HG03039 (cell line): Measurements from ENCODE around the gene GRB7.
"Not testable (repeated sequence)": the region's sequence is repeated elsewhere in the genome, so short reads cannot be mapped to it uniquely, and the experiment has no call there.

Experiments
- ATAC-seq: cut with Tn5 transposase; IDR thresholded peaks from one replicate; pipeline ENCODE4 v1.9.1; 2021; ENCODE audit warnings: mild to moderate bottlenecking, moderate library complexity; ENCODE audit not compliant: unreplicated experiment

Gene GRB7

DNA sequence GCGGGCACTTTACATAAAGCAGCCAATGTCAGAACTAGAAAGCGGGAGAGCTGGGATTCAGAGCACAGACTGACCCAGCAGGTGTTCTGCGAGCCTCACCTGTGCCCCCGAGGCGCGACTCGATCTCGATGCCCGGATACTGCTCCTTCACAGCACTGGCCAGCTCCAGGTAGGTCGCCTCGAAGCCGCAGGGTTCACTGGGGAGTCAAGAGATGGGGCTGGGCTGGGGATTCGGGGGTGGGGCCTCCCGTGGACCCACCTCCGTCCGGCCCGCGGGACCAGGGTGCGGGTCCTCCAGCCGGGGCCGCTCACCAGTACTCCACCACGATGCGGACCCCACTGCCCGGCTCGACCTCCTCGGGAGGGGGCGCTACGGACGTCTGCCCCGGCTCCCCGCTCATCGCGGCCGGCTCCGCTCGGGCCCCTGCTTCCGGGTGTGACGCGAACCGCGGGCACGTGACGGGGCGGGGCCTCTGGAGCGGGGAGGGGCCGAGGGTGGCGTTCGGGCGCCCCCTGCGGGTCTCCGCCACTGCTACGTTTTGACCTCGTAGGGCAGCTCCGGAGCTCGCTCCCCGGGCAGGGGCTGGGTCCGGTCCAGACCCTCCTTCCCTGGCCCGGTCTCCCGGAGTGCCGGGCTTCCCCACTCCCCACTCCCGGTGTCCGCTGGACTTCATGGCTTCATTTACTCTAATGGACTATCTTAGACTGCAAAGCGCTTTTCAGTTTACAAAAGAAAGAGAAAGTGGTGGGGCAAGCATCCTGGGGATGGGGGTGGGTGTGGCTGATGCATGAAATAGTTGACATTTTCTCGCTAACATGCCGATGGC, 7.4 kb upstream of the GRB7 start, which contains the start of gene MIEN1:
Gene MIEN1, minus strand, starts transcription at position 438 of the 827 bp plus-strand sequence. Its CDS starts 37 bp downstream, at position 401.
- peak; percentile 83 for ATAC-seq

DNA sequence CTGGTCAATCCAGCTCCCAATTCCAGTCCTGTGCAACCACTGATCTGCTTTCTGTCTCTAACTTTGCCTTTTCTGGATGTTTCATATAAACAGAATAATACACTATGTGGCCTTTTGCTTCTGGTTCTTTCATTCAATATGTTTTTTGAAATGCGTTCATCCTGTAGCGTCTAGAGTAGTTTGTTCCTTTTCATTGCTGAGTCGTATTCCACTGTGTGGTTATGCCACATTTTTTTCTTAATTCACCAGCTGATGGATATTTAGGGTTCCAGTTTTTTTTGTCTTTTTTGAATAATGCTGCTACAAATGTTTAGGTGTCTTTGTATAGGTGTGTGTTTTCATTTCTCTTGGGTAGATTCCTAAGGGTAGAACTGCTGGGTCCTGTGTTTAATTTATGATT, 5.2 kb upstream of the GRB7 start:
- no peak for ATAC-seq

DNA sequence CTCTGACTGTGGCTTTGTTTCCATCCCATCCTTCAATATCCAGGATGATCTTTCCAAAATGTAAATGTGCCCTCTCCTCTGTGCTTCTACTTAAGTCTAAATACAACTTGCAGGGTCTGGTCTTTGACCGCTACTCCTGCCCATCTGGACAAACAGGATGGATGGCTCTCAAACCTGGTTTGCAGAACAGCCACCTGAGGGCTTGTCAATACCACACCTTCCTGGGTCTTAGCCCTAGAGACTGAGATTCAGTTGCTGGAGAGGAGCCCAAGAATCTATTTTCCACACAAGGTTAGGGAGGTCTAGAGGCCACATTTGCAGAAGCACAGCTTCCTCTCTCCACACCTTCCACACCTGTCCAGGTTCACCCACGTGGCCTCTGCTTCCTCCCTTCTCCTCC, 1.9 kb upstream of the GRB7 start:
- no peak for ATAC-seq

DNA sequence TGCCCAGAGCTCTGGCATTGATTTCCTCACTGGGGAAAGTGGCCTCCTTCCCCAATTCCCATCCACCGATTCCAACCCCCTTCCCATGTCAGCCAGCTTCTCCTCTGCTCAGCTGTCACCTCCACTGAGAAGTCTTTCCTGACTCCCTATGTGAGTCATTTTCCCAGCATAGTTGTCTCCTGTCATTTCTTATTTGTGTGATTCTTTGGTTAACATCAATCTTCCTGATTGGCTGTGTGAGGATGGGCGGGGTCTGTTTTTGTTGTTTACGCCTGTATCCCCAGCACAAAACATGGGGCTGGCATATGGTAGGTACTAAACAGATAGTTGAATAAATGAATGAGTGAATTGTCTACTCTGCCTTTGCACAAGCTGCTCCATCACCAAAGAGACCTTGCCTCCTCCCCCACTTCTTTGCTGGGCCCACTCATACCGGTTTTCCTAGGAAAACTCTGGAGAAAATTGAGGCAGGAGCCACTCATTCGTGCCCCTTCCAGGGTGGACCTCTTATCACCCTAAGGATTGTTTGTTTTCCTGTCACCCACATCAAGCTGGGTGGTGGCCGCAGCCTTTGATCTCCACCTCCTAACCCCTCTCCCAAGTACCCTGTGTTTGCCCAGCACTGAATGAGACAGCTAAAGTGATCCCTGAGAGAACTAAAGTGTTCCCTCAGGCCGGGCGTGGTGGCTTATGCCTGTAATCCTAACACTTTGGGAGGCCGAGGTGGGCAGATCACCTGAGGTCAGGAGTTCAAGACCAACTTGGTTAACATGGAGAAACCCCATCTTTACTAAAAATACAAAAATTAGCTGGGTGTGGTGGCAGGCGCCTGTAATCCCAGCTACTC, 1.2 kb upstream of the GRB7 start:
- no peak for ATAC-seq

DNA sequence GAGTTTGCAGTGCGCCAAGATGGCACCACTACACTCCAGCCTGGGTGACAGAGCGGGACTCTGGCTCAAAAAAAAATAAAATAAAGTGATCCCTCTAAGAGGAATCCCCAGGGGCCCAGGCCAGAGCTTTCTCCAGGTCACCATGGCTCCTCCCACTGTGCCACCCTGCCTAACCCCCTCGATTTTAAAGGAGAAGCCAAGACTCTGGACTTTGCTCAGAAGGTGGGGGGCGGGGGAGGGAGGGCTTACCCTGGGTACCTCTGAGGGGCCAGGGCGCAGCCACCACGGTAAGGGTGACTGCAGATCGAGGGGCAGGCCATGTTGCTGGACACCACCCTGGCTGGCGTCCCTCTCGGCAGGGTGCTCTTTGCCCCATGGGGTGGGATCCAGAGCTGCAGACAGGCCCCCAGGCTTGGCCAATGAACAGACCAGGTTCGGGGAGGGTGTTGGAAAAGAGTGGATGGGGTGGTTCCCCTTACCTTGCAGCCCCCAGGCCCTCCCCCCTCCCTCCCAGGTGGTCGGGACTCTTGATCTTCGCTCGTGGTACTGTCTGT, 455 bp upstream of the GRB7 start:
- no peak for ATAC-seq

DNA sequence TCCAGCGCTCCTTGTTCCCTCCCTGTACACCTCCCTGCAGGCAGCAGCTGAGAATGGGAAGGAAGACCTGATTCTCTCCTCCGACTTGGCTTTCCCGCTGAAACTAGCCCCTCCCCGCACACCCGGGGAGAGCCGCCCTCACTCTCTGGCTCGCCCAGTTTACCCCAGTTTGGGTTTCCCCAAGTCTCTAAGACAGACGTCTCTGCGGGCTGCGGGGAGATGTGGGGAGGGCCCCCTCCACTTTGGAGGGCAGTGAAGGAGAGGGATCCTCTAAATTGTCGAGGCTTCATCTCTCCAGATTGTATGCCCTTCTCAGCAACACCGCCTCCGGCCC, 797 bp downstream of the GRB7 start:
- ATAC-seq = no peak

DNA sequence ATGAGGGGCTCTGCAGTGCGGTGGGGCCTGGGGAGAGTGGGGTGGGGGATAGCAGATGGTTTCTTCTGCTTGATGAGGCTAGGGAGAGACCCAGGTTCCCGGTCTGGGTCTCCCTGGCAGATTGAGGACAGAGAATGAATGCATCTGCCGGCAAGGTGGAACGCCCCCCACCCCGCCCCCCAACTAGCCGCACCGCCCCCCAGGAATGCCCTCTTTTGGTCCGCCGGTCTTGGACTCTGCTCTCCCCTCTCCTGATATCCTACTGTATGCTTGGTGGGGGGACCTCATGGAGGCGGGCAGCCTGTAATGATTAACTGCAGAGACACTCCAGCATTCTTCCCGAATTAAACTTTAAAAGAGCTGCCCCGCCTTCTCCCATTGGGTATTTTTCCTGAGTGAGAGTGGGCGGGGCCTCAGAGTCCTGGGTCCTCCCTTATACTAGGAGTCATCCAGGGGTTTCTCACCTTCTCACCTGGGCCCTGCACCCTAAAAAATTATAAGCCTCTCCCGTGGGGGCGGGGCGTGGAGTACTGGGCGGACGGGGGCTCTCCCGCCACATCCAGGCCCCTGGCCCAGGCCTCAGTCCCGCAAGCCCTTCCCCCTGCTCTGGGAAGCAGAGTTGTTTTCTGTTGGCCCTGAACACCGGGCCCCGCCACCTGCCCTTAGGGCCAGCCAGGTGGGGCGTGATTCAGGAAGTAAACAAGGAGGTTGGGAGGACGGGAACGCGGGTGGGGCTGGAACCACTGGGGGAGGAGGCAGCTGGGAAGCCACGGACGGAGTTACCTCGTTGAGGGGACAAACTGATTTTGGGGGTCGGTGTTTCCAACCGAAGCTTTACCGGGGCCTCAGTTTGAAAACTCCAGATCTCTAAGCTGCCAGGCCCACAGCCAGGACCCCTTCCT, 1.5 kb downstream of the GRB7 start:
- ATAC-seq = no peak

DNA sequence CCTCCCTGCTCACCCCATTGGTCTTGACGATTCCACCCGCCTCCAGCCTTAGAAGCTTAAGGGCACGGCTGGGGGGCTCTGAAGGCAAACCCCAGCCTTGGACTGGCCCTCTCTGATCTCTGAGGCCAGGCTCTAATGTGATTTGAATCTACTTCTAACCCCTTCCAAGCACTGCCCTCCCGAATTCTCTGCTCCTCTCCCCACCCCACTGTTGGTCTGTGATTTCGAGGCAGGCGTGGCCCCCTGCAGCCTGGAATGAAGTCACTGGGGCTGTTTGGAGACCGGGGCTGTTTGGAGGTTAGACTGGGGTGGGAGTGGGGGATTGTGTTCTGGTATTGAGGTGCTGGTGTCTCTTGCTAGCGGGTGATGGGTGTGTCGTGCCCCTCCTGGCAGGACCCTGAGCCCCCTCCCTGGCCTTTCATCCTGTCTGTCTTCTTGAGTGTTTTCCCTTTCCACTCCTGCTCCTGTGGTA, 2.2 kb downstream of the GRB7 start:
- ATAC-seq = no peak

DNA sequence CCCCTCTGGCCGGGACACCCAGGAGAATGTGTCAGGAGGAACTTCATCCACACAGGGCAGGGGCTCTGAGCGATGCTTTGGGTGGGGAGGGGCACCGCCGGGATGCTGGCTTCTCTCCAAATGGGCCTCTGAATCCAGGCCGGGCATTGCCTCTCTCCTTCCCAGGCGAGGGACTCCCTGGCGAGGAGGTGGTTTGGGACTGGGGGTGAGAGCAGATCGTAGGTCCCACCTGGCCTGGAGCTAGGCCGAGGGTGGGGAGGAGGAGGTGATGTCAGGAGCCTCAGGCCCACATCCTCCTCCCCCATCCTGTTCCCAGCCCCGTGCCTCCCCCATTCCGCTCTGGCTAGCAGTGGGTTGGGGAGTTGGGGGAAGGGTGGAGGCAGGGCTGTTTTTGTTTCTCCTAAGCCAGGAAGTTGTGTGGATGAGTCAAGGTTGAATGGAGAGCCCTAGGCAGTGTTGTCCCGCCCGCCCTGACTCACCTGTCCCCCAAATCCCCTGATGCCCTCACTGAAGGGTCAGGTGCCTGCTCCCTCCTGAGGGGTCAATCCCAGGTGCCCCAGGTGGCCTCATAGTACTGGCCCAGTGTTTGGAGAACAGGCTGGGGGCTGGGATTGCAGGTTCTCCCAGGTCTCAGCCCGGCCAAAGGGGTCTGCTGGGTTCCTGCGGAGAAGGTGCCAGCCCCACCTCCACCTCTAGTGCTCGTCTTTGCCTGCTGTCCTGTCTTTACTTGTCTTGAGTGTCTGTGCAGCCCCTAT, 2.8 kb downstream of the GRB7 start:
- ATAC-seq = no peak

DNA sequence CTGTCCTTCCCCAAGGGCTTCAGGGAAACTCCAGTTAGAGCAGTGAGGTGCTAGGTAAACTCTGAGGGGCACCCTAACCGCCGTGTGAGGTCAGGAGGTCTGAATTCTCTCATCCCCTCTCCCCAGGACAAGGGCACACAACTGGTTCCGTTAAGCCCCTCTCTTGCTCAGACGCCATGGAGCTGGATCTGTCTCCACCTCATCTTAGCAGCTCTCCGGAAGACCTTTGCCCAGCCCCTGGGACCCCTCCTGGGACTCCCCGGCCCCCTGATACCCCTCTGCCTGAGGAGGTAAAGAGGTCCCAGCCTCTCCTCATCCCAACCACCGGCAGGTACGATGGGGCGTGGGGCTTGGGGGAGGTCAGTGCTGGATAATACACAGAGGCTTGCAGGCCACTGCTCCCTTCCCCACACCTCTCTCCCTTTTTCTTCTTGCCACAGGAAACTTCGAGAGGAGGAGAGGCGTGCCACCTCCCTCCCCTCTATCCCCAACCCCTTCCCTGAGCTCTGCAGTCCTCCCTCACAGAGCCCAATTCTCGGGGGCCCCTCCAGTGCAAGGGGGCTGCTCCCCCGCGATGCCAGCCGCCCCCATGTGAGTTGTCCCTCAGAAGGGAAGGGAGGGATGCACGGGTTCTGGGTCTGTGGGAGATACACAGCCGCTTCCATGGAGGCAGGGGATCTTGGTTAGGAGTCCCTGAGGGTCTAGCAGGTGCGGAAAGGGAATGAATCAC, 4.6 kb downstream of the GRB7 start:
- ATAC-seq = no peak

DNA sequence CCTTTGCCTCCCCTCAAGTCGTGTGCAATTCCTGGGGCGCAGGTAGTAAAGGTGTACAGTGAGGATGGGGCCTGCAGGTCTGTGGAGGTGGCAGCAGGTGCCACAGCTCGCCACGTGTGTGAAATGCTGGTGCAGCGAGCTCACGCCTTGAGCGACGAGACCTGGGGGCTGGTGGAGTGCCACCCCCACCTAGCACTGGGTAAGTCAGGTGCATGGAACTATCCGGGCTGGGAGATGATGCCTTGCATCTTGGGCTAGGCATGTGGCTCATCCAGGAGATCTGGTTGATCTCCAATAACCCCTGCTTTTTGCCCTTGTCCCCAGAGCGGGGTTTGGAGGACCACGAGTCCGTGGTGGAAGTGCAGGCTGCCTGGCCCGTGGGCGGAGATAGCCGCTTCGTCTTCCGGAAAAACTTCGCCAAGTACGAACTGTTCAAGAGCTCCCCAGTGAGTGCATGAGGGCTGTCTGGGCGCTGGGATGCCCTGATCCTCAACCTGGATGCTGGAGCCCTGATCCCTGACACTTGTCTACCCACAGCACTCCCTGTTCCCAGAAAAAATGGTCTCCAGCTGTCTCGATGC, 5.2 kb downstream of the GRB7 start:
- ATAC-seq = no peak

DNA sequence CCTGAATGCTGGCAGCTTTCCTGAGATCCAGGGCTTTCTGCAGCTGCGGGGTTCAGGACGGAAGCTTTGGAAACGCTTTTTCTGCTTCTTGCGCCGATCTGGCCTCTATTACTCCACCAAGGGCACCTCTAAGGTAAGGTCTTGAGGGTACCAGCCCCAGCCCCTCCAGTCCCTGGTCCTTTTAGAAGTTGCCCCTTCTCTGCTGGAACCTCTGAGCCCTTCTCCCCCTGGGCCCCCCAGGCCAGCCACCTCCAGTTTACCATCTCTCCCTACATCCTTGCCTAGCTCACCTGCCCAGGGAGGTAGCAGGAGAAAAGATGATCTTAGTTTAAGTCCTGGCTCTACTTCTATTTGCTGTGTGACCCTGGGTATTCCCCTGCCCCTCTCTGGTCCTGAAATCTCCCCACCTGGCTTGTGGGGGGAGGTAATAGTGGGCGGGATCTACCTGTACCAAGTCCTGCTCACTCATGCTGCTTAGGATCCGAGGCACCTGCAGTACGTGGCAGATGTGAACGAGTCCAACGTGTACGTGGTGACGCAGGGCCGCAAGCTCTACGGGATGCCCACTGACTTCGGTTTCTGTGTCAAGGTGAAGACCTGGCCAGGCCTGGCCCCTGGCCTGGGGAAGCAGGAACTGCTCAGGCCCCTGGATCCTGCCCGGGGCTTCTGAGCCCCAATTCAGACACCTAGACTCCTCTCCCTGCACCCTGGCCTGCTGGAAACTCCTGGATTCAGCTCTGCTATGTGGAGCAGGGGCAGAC, 6.5 kb downstream of the GRB7 start:
- ATAC-seq = no peak

DNA sequence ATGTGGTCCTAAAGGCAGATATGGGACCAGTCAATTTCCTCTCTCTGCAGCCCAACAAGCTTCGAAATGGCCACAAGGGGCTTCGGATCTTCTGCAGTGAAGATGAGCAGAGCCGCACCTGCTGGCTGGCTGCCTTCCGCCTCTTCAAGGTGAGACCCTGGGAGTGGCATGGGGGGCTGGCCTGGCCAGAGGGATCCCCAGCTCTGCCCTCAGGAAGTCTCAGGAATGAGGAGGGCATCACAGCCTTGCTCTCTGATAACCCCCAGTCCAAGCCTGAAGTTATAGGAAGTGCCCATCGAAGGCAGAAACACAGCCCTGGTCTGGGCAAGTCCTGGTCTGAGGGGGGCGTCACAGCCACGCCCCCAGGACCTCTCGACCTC, 7.1 kb downstream of the GRB7 start:
- no peak for ATAC-seq

DNA sequence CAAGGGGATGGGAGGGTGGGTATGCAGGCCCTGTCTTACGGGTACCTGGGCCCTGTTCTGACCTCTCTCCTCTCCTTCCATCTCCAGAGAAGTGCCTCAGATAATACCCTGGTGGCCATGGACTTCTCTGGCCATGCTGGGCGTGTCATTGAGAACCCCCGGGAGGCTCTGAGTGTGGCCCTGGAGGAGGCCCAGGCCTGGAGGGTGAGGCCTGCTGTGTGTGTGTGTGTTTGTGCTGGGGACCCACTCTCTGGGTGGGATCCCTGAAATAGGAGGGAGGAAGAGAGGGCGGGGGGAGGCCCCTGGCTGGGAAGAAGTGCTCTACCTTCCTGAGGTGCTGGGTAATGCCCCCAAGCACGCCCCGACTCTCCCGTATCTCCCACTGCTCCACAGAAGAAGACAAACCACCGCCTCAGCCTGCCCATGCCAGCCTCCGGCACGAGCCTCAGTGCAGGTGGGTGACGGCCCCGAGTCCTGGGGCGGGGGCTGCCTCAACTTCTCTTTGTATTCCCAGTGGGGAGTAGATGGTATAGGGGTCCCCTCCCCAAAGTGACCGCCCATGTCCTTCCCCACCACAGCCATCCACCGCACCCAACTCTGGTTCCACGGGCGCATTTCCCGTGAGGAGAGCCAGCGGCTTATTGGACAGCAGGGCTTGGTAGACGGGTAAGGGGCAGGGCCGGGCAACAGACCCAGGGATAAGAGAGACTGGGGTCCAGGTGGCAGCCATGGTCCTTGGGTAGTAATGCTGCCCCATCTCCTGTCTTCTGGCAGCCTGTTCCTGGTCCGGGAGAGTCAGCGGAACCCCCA, 7.8 kb downstream of the GRB7 start:
- no peak for ATAC-seq

DNA sequence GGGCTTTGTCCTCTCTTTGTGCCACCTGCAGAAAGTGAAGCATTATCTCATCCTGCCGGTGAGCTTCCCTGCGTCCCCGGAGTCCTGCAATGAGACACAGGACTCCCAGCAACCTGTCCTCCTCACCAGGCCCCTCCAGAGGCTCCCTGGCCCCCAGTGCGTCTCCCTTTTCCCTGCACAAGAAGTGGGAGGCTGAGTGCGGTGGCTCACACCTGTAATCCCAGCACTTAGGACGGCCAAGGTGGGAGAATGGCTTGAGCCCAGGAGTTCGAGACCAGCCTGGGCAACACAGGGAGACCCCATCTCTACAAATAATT, 8.4 kb downstream of the GRB7 start:
- no peak for ATAC-seq

DNA sequence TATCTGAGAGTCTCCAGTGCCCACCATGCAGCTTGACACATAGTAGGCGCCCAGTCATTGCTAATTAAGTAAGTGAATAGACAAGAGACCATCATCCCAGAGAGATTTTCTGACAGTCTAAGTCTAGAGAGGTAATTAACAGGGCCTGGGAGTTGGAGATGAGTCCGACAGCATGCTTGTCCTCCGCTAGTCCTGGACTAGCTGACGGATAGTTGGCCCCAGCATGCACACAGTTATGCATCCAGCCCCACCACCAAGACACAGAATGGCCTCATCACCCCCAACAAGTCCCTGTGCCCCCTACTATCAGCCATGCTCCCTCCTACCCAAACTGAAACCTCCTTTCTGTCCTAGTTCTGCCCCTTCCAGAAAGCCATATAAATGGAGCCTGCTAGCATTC, 10.0 kb downstream of the GRB7 start:
- ATAC-seq = no peak

DNA sequence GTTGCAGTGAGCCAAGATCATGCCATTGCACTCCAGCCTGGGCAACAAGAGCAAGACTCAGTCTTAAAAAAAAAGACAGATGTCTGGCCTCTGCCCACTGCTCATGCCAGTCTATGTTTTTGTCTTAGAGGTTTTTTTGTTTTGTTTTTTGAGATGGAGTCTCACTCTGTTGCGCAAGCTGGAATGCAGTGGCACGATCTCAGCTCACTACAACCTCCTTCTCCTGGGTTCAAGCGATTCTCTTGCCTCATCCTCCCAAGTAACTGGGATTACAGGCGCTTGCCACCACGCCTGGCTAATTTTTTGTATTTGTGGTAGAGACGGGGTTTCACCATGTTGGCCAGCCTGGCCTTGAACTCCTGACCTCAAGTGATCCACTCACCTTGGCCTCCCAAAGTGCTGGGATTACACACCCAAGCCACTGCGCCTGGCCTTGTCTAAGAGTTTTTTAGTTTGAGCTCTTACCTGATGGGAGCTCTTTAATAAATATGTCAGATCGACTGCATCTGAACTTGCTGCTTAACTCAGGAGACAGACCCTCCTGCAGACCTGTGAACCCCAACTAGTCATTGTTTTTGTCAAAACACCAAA, 10.8 kb downstream of the GRB7 start:
- ATAC-seq = not testable (repeated sequence)
